Heart right ventricle (tissue), 16 donors: ENCODE results near the gene KRT6B. TPM values are rescaled to one million over a fixed set of nuclear protein-coding genes. Genes with fewer than 3 reads are reported as not detected.

Source experiments
- ATAC-seq, 8 donors: fragments of 200-7000 bp; cut with Tn5 transposase; one replicate each; pipeline ENCODE4 v1.9.1; 2020; ENCODE audit warnings: mild to moderate bottlenecking in 8 of 8, moderate library complexity in 8 of 8, moderate number of reproducible peaks in 1 of 8
- DNase-seq, 2 donors: peaks; one replicate each; pipeline ENCODE4 v3.0.0-alpha.2; 2020
- H3K27ac ChIP-seq, 10 donors: fragments of 200-600 bp; sonication (generic) in 2 of 10; one replicate each; pipeline versions ENCODE4 v1.5.0 to v1.8.0; 2020 to 2022; ENCODE audit warnings: mild to moderate bottlenecking in 3 of 10
- H3K27me3 ChIP-seq, 7 donors: fragments of 200-600 bp; one replicate each; pipeline ENCODE4 v1.8.0; 2021 to 2022; ENCODE audit warnings: mild to moderate bottlenecking in 2 of 7
- H3K36me3 ChIP-seq, 9 donors: fragments of 200-600 bp; sonication (generic) in 1 of 9; one replicate each; pipeline versions ENCODE4 v1.5.0 to v1.8.0; 2020 to 2022; ENCODE audit warnings: mild to moderate bottlenecking in 2 of 9
- H3K4me1 ChIP-seq, 9 donors: fragments of 200-600 bp; sonication (generic) in 1 of 9; one replicate each; pipeline versions ENCODE4 v1.5.0 to v1.8.0; 2020 to 2022; ENCODE audit warnings: mild to moderate bottlenecking in 4 of 9
- H3K4me3 ChIP-seq, 10 donors: fragments of 200-600 bp; sonication (generic) in 2 of 10; one replicate each; pipeline versions ENCODE4 v1.5.0 to v1.8.0; 2020 to 2022; ENCODE audit warnings: mild to moderate bottlenecking in 7 of 10, moderate library complexity in 2 of 10
- H3K9me3 ChIP-seq, 11 donors: fragments of 200-600 bp in 10 of 11; sonication (generic) in 2 of 11; one replicate each; pipeline versions ENCODE4 v1.5.0 to v1.8.0; 2013 to 2022; ENCODE audit warnings: mild to moderate bottlenecking in 2 of 11, control low read depth in 1 of 11, moderate library complexity in 1 of 11
- WGBS, 2 donors: extraction: QIAGEN DNeasy Blood & Tissue Kit; methylation state at CpG; one replicate each; pipeline ENCODE4 v1.1.7; 2013; ENCODE audit warnings: inconsistent platforms in 1 of 2; 5-methylcytosine and 5-hydroxymethylcytosine counted together
- intact Hi-C, 10 donors: fragments of 100-400 bp; cut with DNase I; formaldehyde crosslinking; loops; one replicate each; pipeline versions ENCODE4 v1.11.1 to v1.14.2; 2022
- polyA plus RNA-seq, 2 donors: library from polyadenylated mRNA; stranded (reverse); fragments of 200-250 nt; gene quantifications; one replicate each; pipeline ENCODE4 v1.2.3, GENCODE V29; 2013
- total RNA-seq, 10 donors: library from RNA; stranded (reverse); fragmentation: NEBNext Ultra II Directional in 3 of 10; extraction: Animal tissue kit (Norgen Biotek cat#: 25700) in 3 of 10; gene quantifications; one replicate each; pipeline versions ENCODE4 v1.2.1 to v1.2.4, GENCODE V29; 2021 to 2023
- TF ChIP-seq, protein P1 (sequence below), 9 donors: fragments of 200-600 bp; sonication (generic) in 2 of 9; IDR thresholded peaks; one replicate each; pipeline versions ENCODE4 v1.5.0 to v1.8.0; 2021 to 2022; ENCODE audit warnings: antibody characterized with exemption in 9 of 9, mild to moderate bottlenecking in 5 of 9, moderate library complexity in 1 of 9
- donor health status: Arrhythmogenic right ventricular cardiomyopathy.
- donor health status: ischemic (EF 13 %, LVEDD 7.1; RV severe dilation, severe dysfunction).
- donor health status: healthy with polysubstance abuse.
- donor health status: DM: no; HTN: yes; CAD: no.
- donor health status: DM: no; HTN: no; CAD: no.
- donor health status: ischemic (EF 25% LVEDD 6.9; RV normal size, moderate dysfunction).
- donor health status: ischemic (EF 25% LVEDD 5.7; RV mildly dilated, moderate dysfunction).
- donor health status: healthy.
- donor health status: DM: yes; HTN: yes; CAD: no.
- donor health status: Ischemic cardiomyopathy.
- donor health status: ischemic (EF 35%, LVEDD 5.7; RV mildly dilated, moderate dysfunction).
- donor health status: nonischemic (EF 11% LVEDD 7.7; RV severe dilation, severe dysfunction).
- donor health status: DM: yes; HTN: yes; CAD: no.
- donor health status: PGD.
- donor health status: ischemic (EF 29% LVEDD 5.4; RV normal size, mild dysfunction).
- donor health status: nonischemic (EF 23%, LVEDD 6.1; RV moderate dilation, normal function).

The KRT6B gene
- total and polyA plus RNA-seq, 12 donors, result 0.06 TPM; not detected in 11

DNA sequence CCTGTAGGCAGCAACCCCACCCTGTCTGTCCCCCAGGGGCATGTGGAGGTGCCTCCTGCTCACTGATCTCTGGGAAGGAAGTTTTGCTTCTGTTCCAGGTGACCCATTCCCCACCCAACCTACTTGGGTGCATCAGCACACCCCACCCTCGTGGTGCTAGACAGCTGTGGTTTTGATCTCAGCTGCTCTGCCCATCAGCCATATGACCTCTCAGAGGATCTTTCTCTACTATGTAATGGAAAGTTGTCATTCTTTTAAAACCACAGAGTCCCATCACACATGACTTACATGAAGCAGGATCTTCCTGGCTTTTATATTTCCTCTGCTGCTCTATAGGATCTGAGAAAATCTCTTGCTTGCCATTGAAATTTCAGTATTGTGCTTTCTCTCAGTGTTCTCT is 32.3 kb downstream of the KRT6B start:
- intact Hi-C loops, result no loop called here
- no peaks in the 10 kb centered on the region for H3K9me3 ChIP-seq
- H3K36me3 ChIP-seq, result no peaks in the 10 kb centered on the region
- 67 to 68% methylated on average over 1 of the region's 1 CpG for WGBS, 2 donors
- no peak overlapping the region for H3K27ac ChIP-seq
- no peak for ATAC-seq
- no peak for DNase-seq
- H3K27me3 ChIP-seq, result peaks cover 0 to 20% (median 10%) of the 10 kb centered on the region in 7 donors
- peaks cover 0 to 27% (median 9%) of the 10 kb centered on the region in 9 donors for H3K4me1 ChIP-seq
- no peak overlapping the region for H3K4me3 ChIP-seq
- TF ChIP-seq, protein P1, sequence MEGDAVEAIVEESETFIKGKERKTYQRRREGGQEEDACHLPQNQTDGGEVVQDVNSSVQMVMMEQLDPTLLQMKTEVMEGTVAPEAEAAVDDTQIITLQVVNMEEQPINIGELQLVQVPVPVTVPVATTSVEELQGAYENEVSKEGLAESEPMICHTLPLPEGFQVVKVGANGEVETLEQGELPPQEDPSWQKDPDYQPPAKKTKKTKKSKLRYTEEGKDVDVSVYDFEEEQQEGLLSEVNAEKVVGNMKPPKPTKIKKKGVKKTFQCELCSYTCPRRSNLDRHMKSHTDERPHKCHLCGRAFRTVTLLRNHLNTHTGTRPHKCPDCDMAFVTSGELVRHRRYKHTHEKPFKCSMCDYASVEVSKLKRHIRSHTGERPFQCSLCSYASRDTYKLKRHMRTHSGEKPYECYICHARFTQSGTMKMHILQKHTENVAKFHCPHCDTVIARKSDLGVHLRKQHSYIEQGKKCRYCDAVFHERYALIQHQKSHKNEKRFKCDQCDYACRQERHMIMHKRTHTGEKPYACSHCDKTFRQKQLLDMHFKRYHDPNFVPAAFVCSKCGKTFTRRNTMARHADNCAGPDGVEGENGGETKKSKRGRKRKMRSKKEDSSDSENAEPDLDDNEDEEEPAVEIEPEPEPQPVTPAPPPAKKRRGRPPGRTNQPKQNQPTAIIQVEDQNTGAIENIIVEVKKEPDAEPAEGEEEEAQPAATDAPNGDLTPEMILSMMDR (IDR thresholded peaks at IDR 0.05), result no peak

DNA sequence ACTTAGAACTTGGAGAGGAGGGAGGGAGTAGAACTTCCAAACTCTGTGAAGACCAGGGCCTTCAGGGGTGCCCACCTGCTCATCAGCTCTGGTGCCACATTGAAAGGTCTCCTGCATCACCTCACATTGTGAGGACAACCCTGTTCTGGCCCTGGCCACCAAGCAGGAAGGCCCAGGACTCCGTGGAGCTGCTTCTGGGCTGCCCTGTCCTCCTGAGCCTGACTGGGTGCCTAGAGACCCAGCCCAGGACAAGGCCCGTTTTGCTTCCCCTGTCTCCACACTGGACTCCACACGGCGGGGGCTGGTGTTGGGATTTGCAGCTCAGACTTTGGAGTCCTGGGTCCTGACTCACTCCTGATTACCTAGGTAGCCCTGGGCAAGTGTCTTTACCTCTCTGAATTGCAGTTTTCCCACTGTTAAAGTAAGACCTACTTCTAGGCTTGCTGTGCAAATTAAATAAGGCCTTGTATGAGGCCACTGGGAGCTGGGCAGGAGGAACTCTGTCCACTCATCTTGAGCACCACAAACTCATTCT is 33.3 kb downstream of the KRT6B start:
- TF ChIP-seq, protein P1 (IDR thresholded peaks at IDR 0.05), result no peak
- 79 to 90% methylated on average over 4 of the region's 4 CpGs for WGBS, 2 donors
- no peak for ATAC-seq
- peaks cover 0 to 24% (median 9%) of the 10 kb centered on the region in 9 donors for H3K4me1 ChIP-seq
- no peaks in the 10 kb centered on the region for H3K36me3 ChIP-seq
- no peak for DNase-seq
- H3K4me3 ChIP-seq, result no peak overlapping the region
- H3K27ac ChIP-seq, result no peak overlapping the region
- H3K27me3 ChIP-seq, result peaks cover 0 to 24% (median 10%) of the 10 kb centered on the region in 7 donors
- intact Hi-C loops, result no loop called here
- H3K9me3 ChIP-seq, result no peaks in the 10 kb centered on the region

DNA sequence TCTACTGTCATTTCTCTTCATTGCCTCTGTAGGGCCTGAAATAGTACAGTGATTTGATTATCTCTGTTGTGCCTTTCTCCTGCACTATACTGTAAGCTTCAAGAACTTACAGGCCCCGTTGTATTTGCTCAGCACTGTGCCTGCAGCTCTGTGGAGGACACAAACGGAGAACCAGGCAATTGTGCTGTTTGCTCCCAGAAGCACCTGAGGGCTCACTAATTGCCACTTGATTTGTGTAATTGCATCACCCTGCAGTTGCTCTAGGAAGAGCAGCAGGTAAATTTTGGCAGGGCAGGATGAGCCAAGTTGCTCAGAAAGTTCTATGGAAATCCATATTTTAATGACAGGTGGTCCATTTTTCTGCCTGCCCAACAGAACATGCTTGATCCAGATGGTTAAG is 34.2 kb downstream of the KRT6B start:
- intact Hi-C loops, result no loop called here
- Histone ChIP-seq H3K4me1 (peaks cover 0 to 21% (median 9%) of the 10 kb centered on the region in 9 donors), H3K4me3 (no peak overlapping the region), H3K27me3 (peaks cover 0 to 27% (median 11%) of the 10 kb centered on the region in 7 donors), H3K27ac (peak overlapping the region in 8 of 10 donors; percentile 37 to 78 (median 64)), H3K9me3 (no peaks in the 10 kb centered on the region), H3K36me3 (no peaks in the 10 kb centered on the region)
- DNase-seq (no peak), ATAC-seq (no peak)
- TF ChIP-seq, protein P1 (IDR thresholded peaks at IDR 0.05), result no peak
- WGBS, 2 donors, result 89 to 94% methylated on average over 2 of the region's 2 CpGs

DNA sequence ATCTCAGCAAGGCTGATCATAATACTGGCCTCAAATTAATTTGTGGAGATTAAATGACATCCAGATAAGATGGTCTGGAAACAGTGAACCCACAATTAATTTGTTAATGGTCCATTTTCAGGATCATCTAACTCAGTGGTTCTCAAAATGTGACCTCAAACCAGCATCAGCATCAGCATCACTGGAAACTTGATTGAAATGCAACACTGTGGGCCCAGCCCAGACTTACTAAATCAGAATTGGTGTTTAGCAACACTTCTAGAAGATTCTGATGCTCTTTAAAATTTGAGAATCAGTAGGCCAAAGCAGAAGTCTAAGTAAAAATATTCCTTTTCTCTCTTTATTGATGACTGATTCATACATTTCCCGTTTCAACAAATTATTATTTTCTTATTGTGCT is 35.2 kb downstream of the KRT6B start:
- TF ChIP-seq, protein P1 (IDR thresholded peaks at IDR 0.05), result no peak
- H3K27ac ChIP-seq, result peak overlapping the region in 9 of 10 donors; percentile 37 to 78 (median 64)
- peaks cover 0 to 21% (median 9%) of the 10 kb centered on the region in 9 donors for H3K4me1 ChIP-seq
- 76 to 97% methylated on average over 1 of the region's 1 CpG for WGBS, 2 donors
- H3K9me3 ChIP-seq, result no peaks in the 10 kb centered on the region
- H3K4me3 ChIP-seq, result no peak overlapping the region
- ATAC-seq, result peak in 6 of 8 donors; percentile 30 to 54 (median 34)
- peaks cover 0 to 23% (median 6%) of the 10 kb centered on the region in 7 donors for H3K27me3 ChIP-seq
- no peak for DNase-seq
- H3K36me3 ChIP-seq, result no peaks in the 10 kb centered on the region
- intact Hi-C loops, result no loop called here
